Measurements from ENCODE around the gene C17orf107.

Gene C17orf107

DNA sequence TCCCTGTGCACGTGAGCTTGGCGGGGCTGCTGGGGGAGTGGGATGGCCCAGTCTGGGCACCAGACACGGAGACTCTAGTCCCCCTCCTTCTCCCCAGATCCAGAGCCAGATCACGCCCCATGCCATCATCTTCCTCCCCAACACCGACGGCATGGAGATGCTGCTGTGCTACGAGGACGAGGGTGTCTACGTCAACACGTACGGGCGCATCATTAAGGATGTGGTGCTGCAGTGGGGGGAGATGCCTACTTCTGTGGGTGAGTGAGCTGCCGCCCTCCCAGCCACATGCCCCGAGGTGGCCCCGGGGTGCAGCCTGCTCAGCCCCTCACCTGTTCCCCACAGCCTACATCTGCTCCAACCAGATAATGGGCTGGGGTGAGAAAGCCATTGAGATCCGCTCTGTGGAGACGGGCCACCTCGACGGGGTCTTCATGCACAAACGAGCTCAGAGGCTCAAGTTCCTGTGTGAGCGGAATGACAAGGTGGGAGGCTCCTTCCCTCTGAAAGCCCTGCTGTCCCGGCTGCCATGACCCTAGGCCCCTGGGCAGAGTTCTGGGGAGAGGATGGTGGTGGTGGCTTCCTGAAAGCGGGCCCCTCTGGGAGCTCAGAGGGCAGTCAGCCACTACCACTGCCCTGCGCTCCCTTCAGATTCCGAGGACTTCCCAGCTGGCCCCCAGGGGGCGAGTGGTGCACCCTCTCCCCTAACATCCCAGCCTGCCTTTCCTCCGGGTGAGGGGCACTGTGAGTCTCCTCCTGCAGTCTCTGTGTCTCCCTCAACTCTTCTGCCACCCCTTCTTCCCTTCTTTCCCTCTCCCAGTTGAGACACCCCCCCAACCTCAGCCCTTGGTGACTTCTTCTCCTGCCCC is 2.8 kb upstream of the C17orf107 start:
- no peak for DNase-seq (ENCODE audit: low spot score)
- TF ChIP-seq, protein P1, sequence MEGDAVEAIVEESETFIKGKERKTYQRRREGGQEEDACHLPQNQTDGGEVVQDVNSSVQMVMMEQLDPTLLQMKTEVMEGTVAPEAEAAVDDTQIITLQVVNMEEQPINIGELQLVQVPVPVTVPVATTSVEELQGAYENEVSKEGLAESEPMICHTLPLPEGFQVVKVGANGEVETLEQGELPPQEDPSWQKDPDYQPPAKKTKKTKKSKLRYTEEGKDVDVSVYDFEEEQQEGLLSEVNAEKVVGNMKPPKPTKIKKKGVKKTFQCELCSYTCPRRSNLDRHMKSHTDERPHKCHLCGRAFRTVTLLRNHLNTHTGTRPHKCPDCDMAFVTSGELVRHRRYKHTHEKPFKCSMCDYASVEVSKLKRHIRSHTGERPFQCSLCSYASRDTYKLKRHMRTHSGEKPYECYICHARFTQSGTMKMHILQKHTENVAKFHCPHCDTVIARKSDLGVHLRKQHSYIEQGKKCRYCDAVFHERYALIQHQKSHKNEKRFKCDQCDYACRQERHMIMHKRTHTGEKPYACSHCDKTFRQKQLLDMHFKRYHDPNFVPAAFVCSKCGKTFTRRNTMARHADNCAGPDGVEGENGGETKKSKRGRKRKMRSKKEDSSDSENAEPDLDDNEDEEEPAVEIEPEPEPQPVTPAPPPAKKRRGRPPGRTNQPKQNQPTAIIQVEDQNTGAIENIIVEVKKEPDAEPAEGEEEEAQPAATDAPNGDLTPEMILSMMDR (IDR thresholded peaks at IDR 0.05; ENCODE audit: extremely low read depth, missing control alignments) = no peak

DNA sequence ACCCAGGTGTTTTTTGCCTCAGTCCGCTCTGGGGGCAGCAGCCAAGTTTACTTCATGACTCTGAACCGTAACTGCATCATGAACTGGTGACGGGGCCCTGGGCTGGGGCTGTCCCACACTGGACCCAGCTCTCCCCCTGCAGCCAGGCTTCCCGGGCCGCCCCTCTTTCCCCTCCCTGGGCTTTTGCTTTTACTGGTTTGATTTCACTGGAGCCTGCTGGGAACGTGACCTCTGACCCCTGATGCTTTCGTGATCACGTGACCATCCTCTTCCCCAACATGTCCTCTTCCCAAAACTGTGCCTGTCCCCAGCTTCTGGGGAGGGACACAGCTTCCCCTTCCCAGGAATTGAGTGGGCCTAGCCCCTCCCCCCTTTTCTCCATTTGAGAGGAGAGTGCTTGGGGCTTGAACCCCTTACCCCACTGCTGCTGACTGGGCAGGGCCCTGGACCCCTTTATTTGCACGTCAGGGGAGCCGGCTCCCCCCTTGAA is 2.1 kb upstream of the C17orf107 start:
- no peak for DNase-seq (ENCODE audit: low spot score)
- TF ChIP-seq, protein P1 (IDR thresholded peaks at IDR 0.05; ENCODE audit: extremely low read depth, missing control alignments) = no peak

DNA sequence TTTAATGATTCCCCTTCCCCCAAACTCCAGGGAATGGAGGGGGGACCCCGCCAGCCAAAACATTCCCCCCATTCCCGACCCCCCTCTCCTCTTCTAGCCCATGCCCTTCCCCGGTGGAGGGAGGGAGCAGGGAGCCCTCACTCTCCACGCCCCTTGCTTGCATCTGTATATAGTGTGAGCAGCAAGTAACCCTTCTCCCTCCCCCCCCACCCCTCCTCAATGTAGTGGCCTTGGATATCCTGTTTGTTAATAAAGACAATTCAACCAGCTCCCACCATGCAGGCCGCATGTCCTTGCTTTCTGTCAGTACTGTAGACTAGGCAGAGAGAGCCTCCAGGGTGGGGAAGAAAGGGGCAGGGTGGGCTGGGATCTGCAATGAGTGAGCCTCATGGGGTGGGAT is 1.6 kb upstream of the C17orf107 start:
- DNase-seq (ENCODE audit: low spot score) = no peak
- TF ChIP-seq, protein P1 (IDR thresholded peaks at IDR 0.05; ENCODE audit: extremely low read depth, missing control alignments) = no peak

DNA sequence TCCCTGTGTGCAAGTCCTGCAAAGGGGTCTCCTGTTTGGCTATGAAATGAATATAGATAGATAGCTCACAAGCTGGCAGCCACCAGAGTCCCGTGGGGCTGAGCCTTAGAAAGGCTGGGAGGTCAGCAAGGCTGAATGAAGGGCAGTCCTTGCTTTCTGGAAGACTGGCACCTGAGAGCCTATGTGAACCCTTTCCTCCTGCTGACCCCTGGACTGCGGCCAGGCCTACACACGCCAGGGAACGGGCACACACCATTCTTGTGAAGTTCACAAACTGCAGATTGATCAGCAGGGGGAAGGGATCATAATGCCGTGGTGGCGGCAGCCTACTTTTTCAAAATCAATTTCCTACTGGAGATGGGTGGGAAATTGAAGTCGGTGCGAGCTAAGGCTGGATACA is 985 bp upstream of the C17orf107 start:
- peak; percentile 9 for DNase-seq (ENCODE audit: low spot score)
- TF ChIP-seq, protein P1 (IDR thresholded peaks at IDR 0.05; ENCODE audit: extremely low read depth, missing control alignments) = no peak

DNA sequence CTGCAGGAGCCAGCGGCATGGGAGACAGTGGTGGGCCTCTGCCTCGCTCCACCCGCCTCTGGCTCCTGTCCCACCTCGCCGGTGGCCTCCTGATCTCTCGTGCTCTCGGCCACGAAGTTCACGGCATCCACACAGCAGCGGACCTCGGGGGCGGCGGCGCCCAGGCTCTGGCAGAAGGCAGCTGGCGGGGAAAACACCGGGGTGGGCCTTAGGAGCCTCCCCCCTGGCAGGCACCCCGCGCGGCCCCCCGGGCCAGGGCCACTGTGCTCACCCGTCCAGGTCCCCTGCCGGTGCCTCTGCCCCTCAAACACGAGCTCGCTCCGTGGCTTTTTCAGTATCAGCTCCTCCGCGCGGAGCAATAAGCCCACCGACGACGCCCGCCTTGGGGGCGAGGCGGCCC is 409 bp upstream of the C17orf107 start:
- no peak for DNase-seq (ENCODE audit: low spot score)
- TF ChIP-seq, protein P1 (IDR thresholded peaks at IDR 0.05; ENCODE audit: extremely low read depth, missing control alignments) = no peak

DNA sequence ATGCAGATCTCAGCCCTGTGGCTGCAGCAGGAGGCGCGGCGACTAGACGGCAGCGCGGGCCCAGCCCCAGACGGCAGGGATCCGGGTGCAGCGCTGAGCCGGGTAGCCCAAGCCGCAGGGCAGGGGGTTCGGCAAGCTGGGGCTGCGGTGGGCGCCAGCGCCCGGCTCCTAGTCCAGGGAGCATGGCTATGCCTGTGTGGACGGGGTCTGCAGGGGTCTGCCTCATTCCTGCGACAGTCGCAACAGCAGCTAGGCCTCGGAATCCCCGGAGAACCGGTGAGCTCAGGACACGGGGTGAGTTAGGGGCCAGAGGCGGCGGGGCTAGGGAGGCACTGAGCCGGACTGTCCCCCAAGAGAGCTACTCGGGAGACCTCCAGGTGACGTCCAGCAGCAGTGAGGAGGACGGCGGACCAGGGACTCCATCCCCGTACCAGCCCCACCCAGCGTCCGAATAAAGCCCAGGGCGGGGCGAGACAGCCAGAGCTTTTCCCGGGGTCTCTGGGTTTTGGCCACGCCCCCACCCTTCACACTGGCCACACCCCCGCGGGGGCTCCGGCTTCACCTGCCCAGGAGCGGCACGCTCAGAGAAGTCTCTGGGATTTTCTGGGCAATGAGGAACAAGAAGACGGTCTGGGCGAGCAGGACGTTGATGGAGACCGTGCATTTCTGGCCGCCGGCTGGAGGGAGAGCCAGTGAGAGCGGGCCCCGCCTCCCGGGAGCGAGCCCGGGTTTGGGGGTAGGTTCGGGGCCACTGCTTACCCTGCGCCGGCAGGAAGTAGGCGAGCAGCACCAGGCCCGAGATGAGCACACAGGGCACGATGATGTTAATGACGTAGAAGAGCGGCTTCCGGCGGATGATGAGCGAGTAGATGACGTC is 1.1 kb downstream of the C17orf107 start:
- TF ChIP-seq, protein P1 (IDR thresholded peaks at IDR 0.05; ENCODE audit: extremely low read depth, missing control alignments) = no peak

More for the DNA sequence above, 1.1 kb downstream of the C17orf107 start:
- peak; percentile 59 for DNase-seq (ENCODE audit: low spot score)
